ENCODE measurements around the gene PPIL4. TPM values are rescaled to one million over a fixed set of nuclear protein-coding genes. Genes with fewer than 3 reads are reported as not detected.

The PPIL4 gene
- total and polyA plus RNA-seq, 2 of the 13 experiments (the other 11 are each of a cell fraction or from before 2014, with no cell fraction given) = 5.5 to 46.0 TPM

- TF ChIP-seq JUN (CRISPR knock-in tag; IDR thresholded peaks at IDR 0.05) (no peak), ZNF670 (CRISPR knock-in tag; IDR thresholded peaks at IDR 0.05; ENCODE audit: borderline replicate concordance) (no peak), RARA (CRISPR knock-in tag; IDR thresholded peaks at IDR 0.05) (peak; percentile 32; the same call in 1 of the 2 replicates), ZNF160 (CRISPR knock-in tag; IDR thresholded peaks at IDR 0.05) (no peak), ZNF547 (CRISPR knock-in tag; IDR thresholded peaks at IDR 0.05) (no peak), KAT7 (CRISPR knock-in tag; IDR thresholded peaks at IDR 0.05; ENCODE audit: borderline replicate concordance) (no peak), MIER2 (CRISPR knock-in tag; IDR thresholded peaks at IDR 0.05) (no peak), HNRNPH1 (optimal IDR thresholded peaks at IDR 0.05; ENCODE audit: low read depth, low read length) (no peak), PAX8 (CRISPR knock-in tag; IDR thresholded peaks at IDR 0.05; ENCODE audit: borderline replicate concordance) (no peak), MTA3 (CRISPR knock-in tag; IDR thresholded peaks at IDR 0.05) (no peak), SP1 (IDR thresholded peaks at IDR 0.05) (no peak), SP1 (CRISPR knock-in tag; IDR thresholded peaks at IDR 0.05) (no peak), NFYC (CRISPR knock-in tag; IDR thresholded peaks at IDR 0.05) (no peak), HDAC6 (IDR thresholded peaks at IDR 0.05; ENCODE audit: low read depth, low read length) (no peak), POGK (CRISPR knock-in tag; conservative IDR thresholded peaks at IDR 0.05) (no peak), POLR2AphosphoS5 (IDR thresholded peaks at IDR 0.05; ENCODE audit: low read depth, low read length) (no peak), EP300 (IDR thresholded peaks at IDR 0.05; ENCODE audit: low read depth in 2 of 2, low read length in 2 of 2) (no peak), EP300 (CRISPR knock-in tag; IDR thresholded peaks at IDR 0.05; ENCODE audit: borderline replicate concordance) (no peak), ZNF484 (CRISPR knock-in tag; IDR thresholded peaks at IDR 0.05; ENCODE audit: borderline replicate concordance, low read depth) (no peak), MIXL1 (CRISPR knock-in tag; IDR thresholded peaks at IDR 0.05) (no peak), CBX2 (IDR thresholded peaks at IDR 0.05; ENCODE audit: low read depth, low read length) (no peak), CBX2 (CRISPR knock-in tag; IDR thresholded peaks at IDR 0.05; ENCODE audit: low read depth) (no peak), ZNF790 (CRISPR knock-in tag; IDR thresholded peaks at IDR 0.05; ENCODE audit: borderline replicate concordance) (no peak), FOXK2 (IDR thresholded peaks at IDR 0.05) (0 out of 2 replicates have a peak, but pooled peaks have one; percentile 40), NR2F1 (CRISPR knock-in tag; IDR thresholded peaks at IDR 0.05) (peak; percentile 38 to 78; a peak in 3 of 4 replicates), SMARCC2 (IDR thresholded peaks at IDR 0.05) (no peak), ZIK1 (CRISPR knock-in tag; IDR thresholded peaks at IDR 0.05; ENCODE audit: borderline replicate concordance, low read depth) (no peak)
- TF ChIP-seq, protein P1, sequence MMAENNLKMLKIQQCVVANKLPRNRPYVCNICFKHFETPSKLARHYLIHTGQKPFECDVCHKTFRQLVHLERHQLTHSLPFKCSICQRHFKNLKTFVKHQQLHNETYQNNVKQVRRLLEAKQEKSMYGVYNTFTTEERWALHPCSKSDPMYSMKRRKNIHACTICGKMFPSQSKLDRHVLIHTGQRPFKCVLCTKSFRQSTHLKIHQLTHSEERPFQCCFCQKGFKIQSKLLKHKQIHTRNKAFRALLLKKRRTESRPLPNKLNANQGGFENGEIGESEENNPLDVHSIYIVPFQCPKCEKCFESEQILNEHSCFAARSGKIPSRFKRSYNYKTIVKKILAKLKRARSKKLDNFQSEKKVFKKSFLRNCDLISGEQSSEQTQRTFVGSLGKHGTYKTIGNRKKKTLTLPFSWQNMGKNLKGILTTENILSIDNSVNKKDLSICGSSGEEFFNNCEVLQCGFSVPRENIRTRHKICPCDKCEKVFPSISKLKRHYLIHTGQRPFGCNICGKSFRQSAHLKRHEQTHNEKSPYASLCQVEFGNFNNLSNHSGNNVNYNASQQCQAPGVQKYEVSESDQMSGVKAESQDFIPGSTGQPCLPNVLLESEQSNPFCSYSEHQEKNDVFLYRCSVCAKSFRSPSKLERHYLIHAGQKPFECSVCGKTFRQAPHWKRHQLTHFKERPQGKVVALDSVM (CRISPR knock-in tag; IDR thresholded peaks at IDR 0.05) = peak; percentile 87
- TF ChIP-seq, protein P2, sequence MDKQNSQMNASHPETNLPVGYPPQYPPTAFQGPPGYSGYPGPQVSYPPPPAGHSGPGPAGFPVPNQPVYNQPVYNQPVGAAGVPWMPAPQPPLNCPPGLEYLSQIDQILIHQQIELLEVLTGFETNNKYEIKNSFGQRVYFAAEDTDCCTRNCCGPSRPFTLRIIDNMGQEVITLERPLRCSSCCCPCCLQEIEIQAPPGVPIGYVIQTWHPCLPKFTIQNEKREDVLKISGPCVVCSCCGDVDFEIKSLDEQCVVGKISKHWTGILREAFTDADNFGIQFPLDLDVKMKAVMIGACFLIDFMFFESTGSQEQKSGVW (CRISPR knock-in tag; IDR thresholded peaks at IDR 0.05; ENCODE audit: borderline replicate concordance) = no peak
These were observed 52.0 kb downstream of the PPIL4 start (continued) for GRCh38 chr6:149493761-149494320.
